CD4-positive, alpha-beta T cell treated with Interleukin-6 at 100 ng/mL for 8 hours (primary cell): Measurements from ENCODE around the gene PITX3.
A peak's percentile ranks its signal among the peaks of the same experiment; 100 is the strongest.
"Not testable (repeated sequence)": the region's sequence is repeated elsewhere in the genome, so short reads cannot be mapped to it uniquely, and the experiment has no call there.

Source experiments
- DNase-seq: peaks from one replicate; pipeline ENCODE4 v3.0.0-alpha.2; 2020; ENCODE audit warnings: mixed read lengths, low spot score

PITX3 gene

DNA sequence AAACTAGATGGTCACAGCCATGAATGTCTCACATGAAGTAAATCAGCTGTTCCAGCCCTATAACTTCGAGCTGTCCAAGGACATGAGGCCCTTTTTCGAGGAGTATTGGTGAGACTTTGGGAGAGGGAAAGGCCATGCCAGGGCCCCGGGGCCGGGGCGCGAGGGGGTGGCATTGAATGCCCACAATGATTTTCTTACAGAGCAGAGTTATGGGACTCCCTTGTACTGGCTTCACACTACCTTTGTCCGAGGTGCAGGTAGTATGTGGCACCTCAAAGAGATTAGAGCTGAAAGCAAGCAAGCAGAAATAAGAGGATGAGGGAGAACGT is 14.8 kb downstream of the PITX3 start:
- no peak for DNase-seq

GRCh38 chr10:102225646-102226541 is 15.4 kb downstream of the PITX3 start, which contains the start of gene ELOVL3:
TSS of gene ELOVL3 (plus strand) at chr10:102226299. CDS start at chr10:102226549, 250 bp downstream.
- peak; percentile 85 for DNase-seq

DNA sequence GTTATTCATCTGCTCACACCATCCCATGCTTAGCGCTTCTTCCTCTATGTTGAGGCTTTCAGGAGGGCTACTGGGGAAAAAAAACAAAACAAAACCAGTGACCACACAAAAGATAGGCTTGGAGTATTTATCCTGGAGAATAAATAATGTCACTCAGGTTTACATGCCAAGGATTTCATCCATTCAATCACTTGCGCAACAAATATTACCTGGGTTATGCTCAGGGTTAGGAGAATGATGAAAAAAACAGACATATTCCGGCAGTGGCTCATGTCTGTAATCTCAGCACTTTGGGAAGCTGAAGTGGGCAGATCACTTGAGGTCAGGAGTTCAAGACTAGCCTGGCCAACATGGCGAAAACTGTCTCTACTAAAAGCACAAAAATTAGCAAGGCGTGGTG is 18.5 kb downstream of the PITX3 start:
- DNase-seq, result no peak

DNA sequence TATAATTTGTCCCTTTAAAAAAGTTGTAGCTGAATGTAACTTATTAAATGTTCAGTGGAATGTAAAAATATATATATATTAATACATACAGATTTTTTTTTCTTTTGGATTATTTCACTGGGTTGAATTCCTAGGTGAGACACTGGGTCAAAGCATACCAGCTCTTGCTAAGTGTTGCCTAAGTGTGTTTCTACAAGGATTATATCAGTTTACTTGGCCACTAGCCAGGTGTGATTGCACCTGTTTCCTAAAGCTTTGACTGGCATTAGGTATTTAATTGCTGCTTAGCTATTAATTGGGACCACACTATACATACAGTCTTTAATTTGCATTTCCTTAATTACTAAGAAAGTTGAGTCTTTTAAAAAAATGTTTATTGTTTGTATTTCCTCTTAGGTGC is 20.7 kb downstream of the PITX3 start:
- no peak for DNase-seq

DNA sequence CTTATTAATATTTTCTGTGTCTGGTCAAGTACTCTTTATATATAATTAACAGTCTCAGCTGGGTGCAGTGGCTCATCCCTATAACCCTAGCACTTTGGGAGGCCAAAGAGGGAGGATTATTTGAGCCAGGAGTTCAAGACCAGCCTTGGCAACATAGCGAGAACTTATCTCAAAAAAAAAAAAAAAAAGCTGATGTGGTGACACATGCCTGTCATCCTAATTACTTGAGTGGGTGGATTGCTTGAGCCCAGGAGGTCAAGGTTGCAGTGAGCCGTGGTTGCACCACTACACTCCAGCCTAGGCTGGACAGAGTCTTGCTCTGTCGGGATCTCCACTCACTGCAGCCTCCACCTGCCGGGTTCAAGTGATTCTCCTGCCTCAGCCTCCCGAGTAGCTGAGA is 21.9 kb downstream of the PITX3 start:
- no peak for DNase-seq

GRCh38 chr10:102213599-102213998 is 27.7 kb downstream of the PITX3 start:
- not testable (repeated sequence) for DNase-seq

DNA sequence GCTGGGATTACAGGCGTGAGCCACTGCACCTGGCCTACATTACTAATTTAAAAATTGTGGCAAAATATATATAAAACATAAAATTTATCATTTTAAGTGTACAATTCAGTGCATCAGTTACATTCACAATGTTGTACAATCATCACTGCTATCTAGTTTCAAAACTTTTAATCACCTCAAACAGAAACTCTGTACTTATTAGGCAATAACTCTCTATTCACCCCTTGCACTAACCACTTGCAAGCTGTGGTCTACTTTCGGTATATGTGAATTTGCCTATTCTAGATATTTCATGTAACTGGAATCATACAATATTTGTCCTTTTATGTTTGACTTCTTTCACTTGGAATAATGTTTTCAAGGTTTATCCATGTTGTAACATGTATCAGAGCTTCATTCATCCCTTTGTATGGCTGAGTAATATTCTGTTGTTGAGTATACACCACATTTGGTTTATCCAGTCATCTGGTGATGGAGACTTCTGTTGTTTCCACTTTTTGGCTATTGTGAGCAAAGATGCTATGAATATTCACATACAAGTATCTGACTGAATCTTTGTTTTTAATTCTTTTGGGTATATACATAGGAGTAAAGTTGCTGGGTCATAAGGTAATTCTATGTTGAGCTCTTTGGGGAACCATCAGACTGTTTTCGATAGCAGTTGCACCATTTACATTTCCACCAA is 29.6 kb downstream of the PITX3 start:
- DNase-seq, result no peak

GRCh38 chr10:102208311-102209035 is 32.8 kb downstream of the PITX3 start:
- no peak for DNase-seq

DNA sequence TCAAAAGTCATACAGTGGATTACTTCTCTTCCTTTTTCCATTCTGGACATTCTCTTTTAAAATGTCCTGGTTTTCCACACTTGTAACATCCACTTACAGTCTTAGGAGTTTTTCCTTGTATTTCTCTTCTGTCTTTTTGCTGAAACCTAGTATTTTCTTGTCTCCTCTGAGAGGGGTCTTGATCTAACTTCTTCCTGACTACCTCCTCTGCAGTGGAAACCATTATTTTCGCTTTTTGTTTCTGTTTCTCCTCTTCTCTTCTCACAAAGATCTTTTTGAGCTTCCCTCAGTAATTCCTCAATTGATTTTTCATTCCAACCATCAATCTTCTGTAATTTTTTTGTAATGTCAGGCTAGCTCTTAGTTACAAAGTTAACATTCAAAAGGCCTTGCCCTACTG is 38.9 kb downstream of the PITX3 start:
- no peak for DNase-seq

DNA sequence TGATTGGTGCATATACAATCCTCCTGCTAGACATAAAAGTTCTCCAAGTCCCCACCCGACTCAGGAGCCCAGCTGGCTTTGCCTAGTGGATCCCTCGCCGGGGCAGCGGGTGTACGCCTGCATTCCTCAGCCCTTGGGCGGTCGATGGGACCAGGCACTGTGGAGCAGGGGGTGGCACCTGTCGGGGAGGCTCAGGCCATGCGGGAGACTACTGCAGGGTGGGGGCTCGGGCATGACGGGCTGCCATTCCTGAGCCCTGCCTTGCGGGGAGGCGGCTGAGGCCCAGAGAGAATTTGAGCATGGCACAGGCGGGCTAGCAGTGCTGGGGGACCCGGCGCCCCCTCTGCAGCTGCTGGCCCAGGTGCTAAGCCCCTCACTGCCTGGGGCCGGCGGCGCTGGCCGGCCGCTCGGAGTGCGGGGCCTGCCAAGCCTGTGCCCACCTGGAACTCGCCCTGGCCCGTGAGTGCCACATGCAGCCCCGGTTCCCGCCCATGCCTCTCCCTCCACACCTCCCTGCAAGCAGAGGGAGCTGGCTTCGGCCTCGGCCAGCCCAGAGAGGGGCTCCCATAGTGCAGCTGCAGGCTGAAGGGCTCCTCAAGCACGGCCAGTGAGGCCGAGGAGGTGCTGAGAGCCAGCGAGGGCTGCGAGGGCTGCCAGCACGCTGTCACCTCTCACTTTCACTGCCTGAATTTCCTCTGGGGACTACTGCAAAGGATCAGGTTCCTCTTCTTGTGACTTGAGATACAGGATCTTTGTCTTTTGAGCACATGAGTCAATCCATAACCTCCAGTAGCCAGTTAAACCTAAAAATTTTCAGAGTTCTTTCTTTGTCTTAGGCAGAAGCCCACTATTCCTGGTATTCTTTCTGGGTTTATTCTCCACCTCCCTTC is 40.3 kb downstream of the PITX3 start:
- DNase-seq, result no peak

DNA sequence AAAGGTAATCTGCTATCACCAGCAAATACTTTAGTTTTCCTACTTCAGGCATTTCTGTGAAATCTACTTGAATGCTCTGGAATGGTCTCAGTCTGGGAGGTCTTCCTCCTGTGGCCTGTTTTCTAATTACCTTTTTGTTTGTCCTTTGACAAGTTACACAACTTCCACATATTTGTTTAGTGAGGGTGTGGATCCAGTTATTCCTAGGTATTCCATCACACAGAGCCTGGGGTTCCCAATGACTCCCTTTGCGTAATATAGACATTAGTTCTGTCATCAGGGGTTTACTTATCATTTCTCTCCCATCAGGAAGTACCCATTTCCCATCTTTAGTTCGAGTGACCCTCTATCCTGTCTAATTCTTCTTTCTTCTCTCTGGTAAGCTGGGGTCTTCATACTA is 43.3 kb downstream of the PITX3 start:
- no peak for DNase-seq

GRCh38 chr10:102196893-102197292 is 44.4 kb downstream of the PITX3 start:
- no peak for DNase-seq

DNA sequence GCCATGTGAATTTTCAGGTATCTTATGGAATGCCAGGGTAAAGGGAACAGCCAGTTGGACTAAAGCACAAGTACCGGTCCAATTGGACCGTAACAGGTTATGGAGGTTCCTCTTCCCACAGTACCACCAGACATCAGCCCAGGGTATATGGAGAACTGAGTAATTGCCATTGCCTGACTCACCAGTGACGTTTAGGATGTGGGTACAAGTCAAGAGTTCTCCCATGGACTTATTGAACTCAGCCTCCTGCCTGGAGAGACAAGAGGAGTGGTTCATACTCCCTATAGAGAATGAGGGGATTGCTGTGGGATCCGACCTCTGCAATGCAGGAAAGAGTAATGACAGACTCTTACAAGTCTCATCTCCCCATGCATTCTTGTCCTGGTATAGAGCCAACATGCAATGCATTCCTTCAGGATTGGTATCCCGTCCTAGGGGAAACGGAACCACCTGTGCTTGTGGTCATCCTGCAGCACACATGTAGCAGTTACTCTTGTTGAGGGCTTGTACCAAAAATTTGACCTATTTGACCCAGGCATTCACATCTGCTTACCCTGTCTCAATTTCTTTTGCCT is 45.9 kb downstream of the PITX3 start:
- no peak for DNase-seq

GRCh38 chr10:102191956-102192355 is 49.4 kb downstream of the PITX3 start:
- no peak for DNase-seq

GRCh38 chr10:102188941-102189898 is 52.1 kb downstream of the PITX3 start:
- not testable (repeated sequence) for DNase-seq

DNA sequence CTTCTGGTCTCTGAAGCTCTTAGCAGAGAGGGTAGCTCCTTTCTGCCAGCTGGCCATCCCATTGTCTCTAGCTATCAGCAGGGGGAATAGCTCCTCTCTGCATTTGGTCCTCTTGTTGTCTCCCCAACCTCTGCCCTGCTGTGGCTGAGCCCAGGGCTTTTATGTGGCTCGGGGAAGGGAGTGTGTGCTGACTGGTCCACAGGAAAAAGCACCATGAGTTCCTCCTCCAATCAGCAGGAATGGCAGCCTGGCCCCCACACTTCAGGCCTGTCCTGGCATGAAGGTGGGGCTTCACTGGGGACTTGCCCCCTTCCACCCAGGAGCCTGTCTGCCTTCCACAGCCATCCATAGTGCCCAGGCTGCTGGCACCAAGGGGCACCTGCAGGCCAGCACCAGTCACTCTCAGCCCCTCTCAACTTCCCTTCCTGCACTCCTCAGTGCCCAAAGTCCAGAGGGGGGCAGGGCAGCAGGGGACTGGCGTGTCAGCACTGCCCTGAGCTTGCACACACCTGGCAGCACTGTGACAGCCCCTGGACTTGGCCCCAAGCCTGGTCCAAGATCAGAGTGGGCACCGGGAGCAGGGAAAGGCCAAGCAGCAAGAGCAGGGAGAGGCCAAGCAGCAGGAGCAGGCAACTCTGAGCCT is 52.9 kb downstream of the PITX3 start:
- DNase-seq, result no peak

DNA sequence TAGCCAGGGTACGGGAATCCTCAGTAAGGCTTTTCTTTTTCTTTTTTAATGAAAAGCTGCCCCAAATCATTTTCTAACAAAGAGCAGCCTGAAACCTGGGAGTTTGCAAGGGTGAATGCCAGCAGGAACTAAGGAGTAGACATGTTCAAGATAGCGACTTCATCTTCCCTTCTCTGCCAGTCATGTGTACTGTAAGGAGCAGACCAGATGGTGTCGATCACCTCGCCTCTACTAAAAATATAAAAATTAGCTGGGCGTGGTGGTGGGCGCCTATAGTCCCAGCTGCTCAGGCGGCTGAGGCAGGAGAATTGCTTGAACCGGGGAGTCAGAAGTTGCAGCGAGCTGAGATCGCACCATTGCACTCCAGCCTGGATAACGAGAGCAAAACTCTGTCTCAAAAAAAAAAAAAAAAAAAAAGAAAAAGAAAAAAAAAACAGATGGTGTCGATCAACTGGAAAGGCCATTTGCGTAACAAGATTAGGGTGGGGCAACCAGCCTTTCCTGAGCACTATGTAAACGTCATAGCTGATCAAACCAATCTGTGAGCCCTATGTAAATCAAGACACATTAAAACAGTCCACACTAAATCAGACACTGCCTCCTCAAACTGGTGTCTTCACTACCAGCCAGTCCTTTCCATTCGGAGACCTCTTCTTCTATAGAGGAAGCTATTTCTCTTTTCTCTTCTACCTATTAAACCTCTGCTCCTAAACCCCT is 55.3 kb downstream of the PITX3 start:
- no peak for DNase-seq

DNA sequence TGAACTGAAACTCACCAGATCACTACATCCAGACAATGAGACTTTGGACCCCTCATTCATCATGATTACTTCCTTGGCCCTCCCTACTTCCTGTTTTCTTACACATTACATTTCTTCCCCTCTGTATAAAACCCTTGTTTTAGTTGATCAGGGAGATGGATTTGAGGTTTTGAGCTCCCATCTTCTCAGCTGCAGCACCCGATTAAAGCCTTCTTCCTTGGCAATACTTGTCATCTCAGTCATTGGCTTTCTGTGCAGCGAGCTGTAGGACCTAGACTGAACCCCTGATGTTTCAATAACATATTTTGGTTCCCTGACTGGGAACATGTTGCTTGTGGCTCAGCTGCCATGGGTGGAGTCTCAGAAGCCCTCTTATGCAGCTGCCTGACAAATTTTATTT is 56.0 kb downstream of the PITX3 start:
- DNase-seq, result no peak

GRCh38 chr10:102184606-102185005 is 56.7 kb downstream of the PITX3 start:
- no peak for DNase-seq
